ENCODE results near the gene PIP4K2C.

- TF ChIP-seq CTCF (conservative IDR thresholded peaks at IDR 0.05; ENCODE audit: low read depth, low read length) (no peak), MAZ (IDR thresholded peaks at IDR 0.05; ENCODE audit: borderline replicate concordance, low read depth, low read length) (no peak), RFX5 (IDR thresholded peaks at IDR 0.05; ENCODE audit: low read depth, low read length) (no peak), SMC3 (IDR thresholded peaks at IDR 0.05; ENCODE audit: low read depth, low read length) (no peak)
These were observed 50.9 kb downstream of the PIP4K2C start for GRCh38 chr12:57641699-57642442.

All from IMR-90 (cell line).